HG02588 (cell line): ENCODE results near the gene OR2A5.
"Not testable (repeated sequence)": the region's sequence is repeated elsewhere in the genome, so short reads cannot be mapped to it uniquely, and the experiment has no call there.

ENCODE experiments used
- ATAC-seq: cut with Tn5 transposase; IDR thresholded peaks from one replicate; pipeline ENCODE4 v1.9.1; 2021; ENCODE audit warnings: mild to moderate bottlenecking, moderate library complexity; ENCODE audit not compliant: unreplicated experiment

OR2A5 gene

GRCh38 chr7:144048648-144049047 is at the start of gene OR2A5:
Gene OR2A5, plus strand, starts transcription at chr7:144048948. Its CDS starts 1,454 bp downstream, at chr7:144050402.
- ATAC-seq = no peak

GRCh38 chr7:144000020-144000419 is 48.7 kb upstream of the OR2A5 start, which contains the start of gene OR6B1:
Gene OR6B1, plus strand, starts transcription at chr7:144000320. Its CDS starts 3,677 bp downstream, at chr7:144003997.
- ATAC-seq = no peak

GRCh38 chr7:144001543-144001942 is 47.2 kb upstream of the OR2A5 start:
- ATAC-seq = no peak

GRCh38 chr7:144004703-144005102 is 44.0 kb upstream of the OR2A5 start:
- no peak for ATAC-seq

GRCh38 chr7:144006029-144006691 is 42.6 kb upstream of the OR2A5 start:
- ATAC-seq = no peak

GRCh38 chr7:144006692-144007042 is 42.1 kb upstream of the OR2A5 start:
- no peak for ATAC-seq

- ATAC-seq = no peak
These were observed 39.4 kb upstream of the OR2A5 start for GRCh38 chr7:144009361-144009760.

GRCh38 chr7:144010061-144010460 is 38.7 kb upstream of the OR2A5 start:
- ATAC-seq = not testable (repeated sequence)

- ATAC-seq = not testable (repeated sequence)
These were observed 37.9 kb upstream of the OR2A5 start for GRCh38 chr7:144010821-144011220.

GRCh38 chr7:144011458-144012230 is 37.1 kb upstream of the OR2A5 start:
- ATAC-seq = no peak

GRCh38 chr7:144018065-144018464 is 30.7 kb upstream of the OR2A5 start:
- ATAC-seq = no peak

- ATAC-seq = no peak
These were observed 29.3 kb upstream of the OR2A5 start for GRCh38 chr7:144019457-144019856.

- ATAC-seq = no peak
These were observed 28.4 kb upstream of the OR2A5 start for GRCh38 chr7:144020340-144020739.

- no peak for ATAC-seq
These were observed 26.6 kb upstream of the OR2A5 start for GRCh38 chr7:144022169-144022568.

- ATAC-seq = no peak
These were observed 25.4 kb upstream of the OR2A5 start for GRCh38 chr7:144023171-144023827.

- no peak for ATAC-seq
These were observed 24.5 kb upstream of the OR2A5 start for GRCh38 chr7:144024213-144024612.

GRCh38 chr7:144026203-144026883 is 22.4 kb upstream of the OR2A5 start:
- no peak for ATAC-seq

GRCh38 chr7:144027070-144027469 is 21.7 kb upstream of the OR2A5 start:
- ATAC-seq = no peak

- ATAC-seq = no peak
These were observed 20.8 kb upstream of the OR2A5 start for GRCh38 chr7:144027974-144028373.

GRCh38 chr7:144028547-144028946 is 20.2 kb upstream of the OR2A5 start:
- ATAC-seq = no peak

- ATAC-seq = no peak
These were observed 16.2 kb upstream of the OR2A5 start for GRCh38 chr7:144032516-144032915.
